GM03348 (cell line): ENCODE results near the gene TOGARAM1.

Source experiments
- DNase-seq: peaks from one replicate; pipeline ENCODE4 v3.0.0; 2012; ENCODE audit warnings: low spot score

TOGARAM1 gene

GRCh38 chr14:45094275-45094674 is 132.3 kb downstream of the TOGARAM1 start:
- no peak for DNase-seq

GRCh38 chr14:45095143-45095542 is 133.2 kb downstream of the TOGARAM1 start:
- no peak for DNase-seq

DNA sequence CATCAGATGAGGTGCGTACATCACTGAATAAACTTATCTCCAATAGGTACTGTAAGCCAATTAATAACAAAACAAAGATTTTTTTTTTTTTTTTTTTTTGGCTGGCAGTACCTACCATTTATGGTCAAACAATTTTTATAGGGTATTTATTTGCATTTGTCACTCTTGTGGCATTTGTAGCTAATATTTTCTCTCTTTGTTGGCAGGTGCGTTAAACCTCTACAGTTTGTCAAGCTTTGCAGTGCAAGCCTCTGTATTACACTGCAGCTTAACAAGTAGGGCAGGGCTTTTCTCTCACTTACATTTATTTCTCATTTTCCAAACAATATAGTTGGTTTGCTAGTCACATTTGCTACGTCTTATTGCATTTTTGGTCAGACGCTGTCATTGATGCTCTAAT is 134.2 kb downstream of the TOGARAM1 start:
- DNase-seq, result no peak

DNA sequence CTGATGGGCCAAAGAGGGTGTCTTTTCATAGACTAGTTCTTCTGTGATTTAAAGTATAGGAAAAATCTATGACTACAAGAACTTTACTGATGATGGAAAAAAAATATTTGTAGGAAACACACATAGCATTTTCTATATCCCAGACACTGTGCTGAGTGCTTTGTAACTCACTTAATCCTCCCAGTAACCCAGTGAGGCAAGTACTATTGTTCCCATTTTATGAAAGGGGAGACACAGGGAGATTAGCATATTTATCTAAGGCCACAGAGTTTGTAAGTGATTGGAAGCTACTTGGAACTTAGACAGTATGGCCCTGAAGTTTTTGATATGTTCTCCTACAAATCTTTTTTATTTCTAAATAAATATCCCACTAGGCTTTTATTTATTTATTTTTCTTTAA is 141.8 kb downstream of the TOGARAM1 start:
- no peak for DNase-seq

GRCh38 chr14:45104561-45104960 is 142.6 kb downstream of the TOGARAM1 start:
- no peak for DNase-seq

GRCh38 chr14:45112896-45113781 is 151.1 kb downstream of the TOGARAM1 start:
- no peak for DNase-seq

DNA sequence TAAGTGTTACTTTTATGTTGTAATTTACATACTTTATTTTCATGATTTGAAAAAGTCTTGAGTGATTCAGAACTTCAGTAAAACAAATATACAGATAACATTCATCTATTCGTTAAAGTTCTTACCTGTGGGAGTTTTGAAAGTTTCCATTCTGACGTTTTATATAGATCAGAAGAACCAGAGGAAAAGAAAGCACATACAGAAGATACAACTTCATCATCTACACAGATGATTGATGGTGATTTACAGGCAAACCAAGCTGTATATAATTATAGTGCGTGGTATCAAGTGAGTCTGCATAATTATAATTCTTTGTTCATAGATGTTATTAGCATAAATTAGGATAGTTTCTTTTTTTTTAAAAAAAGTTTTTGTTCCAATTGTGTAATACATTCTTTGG is 152.3 kb downstream of the TOGARAM1 start:
- DNase-seq, result no peak

DNA sequence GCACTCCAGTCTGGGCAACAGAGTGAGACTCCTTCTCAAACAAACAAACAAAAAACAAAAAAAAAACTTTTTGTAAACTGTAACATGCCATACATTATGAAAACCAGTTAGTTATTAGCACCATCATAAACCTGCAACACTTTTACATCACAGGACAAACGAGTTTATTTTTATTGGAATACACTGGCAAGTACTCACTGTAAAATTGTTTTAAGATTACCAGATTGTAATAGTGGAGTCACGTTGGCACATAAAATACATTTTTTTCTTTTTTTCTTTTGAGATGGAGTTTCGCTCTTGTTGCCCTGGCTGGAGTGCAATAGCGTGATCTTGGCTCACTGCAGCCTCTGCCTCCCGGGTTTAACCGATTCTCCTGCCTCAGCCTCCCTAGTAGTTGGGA is 156.6 kb downstream of the TOGARAM1 start:
- no peak for DNase-seq

GRCh38 chr14:45120096-45120495 is 158.1 kb downstream of the TOGARAM1 start:
- no peak for DNase-seq

- DNase-seq, result no peak
These were observed 161.3 kb downstream of the TOGARAM1 start for GRCh38 chr14:45123271-45123670.
